AG09309 (cell line): ENCODE results near the gene DYNLL2.

Experiments
- DNase-seq: peaks from one replicate; pipeline ENCODE4 v3.0.0-alpha.2; 2010; ENCODE audit warnings: low read depth
- H3K4me3 ChIP-seq: 2 replicates; pipeline ENCODE4 v1.5.1; 2011; ENCODE audit warnings: mild to moderate bottlenecking, low read depth, low read length, moderate library complexity; ENCODE audit not compliant: control insufficient read depth
- TF ChIP-seq, protein P1 (sequence below): IDR thresholded peaks from 2 replicates; pipeline ENCODE4 v1.5.1; 2011; ENCODE audit warnings: mild to moderate bottlenecking, low read depth, low read length, inconsistent platforms; ENCODE audit not compliant: insufficient read depth, control insufficient read depth; ENCODE audit errors: missing control alignments

Gene DYNLL2

DNA sequence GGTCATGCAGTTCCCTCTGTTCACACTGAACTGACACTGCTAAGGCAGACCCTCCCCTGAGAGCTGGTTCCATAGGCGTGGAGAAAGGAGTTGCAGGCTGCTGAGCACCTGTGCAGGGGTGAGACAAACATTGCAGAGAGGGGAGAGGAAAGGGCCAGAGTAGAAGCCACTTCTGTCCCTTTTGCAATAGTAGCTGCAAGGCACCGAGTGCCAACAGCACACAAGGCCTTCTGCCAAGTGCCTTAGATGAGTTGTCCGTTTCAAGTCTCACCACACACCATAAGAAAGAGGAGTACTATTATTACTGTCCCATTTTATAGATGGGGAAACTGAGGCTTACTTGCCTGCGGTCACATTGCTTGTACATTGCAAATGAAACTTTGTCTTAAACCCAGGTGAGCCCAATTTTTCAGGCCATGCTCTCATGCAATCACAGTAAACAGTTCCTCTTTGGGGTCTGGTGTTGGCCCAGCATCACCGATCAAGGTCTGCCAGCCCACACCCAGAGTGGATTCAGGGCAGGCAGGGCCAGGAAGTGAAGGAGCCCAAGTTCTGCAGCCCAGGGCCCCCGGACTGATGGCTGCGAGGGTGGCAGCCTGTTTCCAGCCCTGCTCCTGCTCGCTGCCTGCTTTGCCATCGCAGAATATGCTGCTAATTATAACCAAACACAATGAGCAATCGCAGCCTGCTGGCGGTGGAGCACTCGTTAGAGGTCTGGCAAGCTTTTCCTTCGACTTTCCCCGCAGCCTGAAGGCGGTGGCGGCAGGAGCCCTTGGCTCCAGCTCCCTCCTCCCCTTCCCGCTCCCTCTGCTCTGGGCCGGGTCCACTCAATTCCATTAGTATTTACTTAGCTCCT lies 36.8 kb upstream of the DYNLL2 start:
- no peak overlapping the region for H3K4me3 ChIP-seq
- DNase-seq: no peak
- TF ChIP-seq, protein P1, sequence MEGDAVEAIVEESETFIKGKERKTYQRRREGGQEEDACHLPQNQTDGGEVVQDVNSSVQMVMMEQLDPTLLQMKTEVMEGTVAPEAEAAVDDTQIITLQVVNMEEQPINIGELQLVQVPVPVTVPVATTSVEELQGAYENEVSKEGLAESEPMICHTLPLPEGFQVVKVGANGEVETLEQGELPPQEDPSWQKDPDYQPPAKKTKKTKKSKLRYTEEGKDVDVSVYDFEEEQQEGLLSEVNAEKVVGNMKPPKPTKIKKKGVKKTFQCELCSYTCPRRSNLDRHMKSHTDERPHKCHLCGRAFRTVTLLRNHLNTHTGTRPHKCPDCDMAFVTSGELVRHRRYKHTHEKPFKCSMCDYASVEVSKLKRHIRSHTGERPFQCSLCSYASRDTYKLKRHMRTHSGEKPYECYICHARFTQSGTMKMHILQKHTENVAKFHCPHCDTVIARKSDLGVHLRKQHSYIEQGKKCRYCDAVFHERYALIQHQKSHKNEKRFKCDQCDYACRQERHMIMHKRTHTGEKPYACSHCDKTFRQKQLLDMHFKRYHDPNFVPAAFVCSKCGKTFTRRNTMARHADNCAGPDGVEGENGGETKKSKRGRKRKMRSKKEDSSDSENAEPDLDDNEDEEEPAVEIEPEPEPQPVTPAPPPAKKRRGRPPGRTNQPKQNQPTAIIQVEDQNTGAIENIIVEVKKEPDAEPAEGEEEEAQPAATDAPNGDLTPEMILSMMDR: no peak

DNA sequence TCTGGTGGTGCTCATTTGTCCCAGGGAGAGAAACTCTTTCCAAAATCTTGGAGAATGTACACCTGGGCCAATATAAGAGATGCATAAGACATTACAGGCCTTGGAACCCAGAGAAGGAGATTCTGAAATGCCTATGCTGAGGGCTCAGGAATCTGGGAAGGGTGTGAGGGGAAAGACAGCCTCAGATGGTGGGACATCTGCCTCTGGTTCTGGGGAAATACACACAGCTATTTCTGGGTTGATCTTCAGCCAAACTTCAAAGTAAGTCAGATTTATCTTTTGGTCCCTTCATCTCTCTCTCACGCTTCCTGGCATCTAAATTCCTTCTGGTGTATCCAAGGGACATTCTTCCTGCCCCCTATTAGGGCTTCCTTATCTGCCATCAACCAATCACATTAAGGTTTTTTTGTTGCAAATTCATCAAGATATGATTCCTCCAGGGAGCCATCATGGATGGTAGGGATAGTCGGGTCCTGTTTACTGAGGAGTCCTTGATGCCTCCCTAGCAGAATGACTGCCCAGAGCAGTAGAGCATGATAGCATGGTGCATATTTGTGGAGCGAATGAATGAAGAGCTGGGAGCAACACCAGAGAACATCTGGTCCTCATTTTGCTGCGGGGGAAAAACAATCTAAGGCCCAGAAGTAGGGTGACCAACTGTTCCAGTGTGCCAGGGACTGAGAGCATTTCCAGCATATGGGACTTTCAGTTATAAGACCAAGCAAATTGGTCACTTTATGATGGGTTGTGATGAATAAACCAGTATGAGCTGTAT lies 35.7 kb upstream of the DYNLL2 start:
- DNase-seq: no peak
- no peak overlapping the region for H3K4me3 ChIP-seq
- TF ChIP-seq, protein P1: no peak

- no peak overlapping the region for H3K4me3 ChIP-seq
- TF ChIP-seq, protein P1: no peak
- DNase-seq: no peak
Observed at GRCh38 chr17:58049533-58049932, 33.7 kb upstream of the DYNLL2 start.

DNA sequence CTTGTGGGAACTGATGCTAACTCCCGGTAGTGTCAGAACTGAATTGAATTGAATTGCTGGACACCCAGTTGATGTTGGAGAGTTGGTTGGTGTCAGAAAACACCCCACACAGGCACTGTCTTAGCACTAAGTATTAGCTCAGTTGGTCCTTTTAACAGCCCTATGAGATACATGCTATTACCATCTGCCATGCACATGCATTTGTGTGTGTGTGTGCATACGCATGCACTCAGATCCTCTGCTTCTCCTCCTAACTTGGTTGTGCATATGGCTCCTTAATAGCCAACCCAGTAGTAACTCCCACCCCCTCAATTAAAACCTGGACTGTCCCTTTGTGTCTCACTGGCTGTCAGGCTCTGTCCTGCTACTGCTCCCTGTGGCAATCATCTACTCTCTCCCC lies 32.3 kb upstream of the DYNLL2 start:
- no peak overlapping the region for H3K4me3 ChIP-seq
- DNase-seq: no peak
- TF ChIP-seq, protein P1: no peak

DNA sequence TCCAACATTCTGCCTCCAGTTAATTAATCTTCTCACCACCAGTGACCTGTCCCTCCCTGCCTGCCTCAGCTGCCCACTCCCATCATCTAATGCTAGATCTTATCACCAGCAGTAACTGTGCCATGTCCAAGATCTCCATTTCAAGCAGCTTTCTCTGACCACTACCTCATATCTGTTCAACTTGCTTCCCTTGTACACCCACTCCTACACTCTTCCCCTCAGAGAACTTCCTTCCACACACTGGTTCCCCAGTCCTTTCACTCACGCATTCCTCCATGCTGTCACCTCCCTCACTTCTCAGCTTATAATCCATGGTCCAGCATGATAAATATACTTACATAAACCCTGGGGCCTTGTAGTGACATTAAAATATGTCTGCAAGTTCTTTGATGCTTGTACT lies 31.8 kb upstream of the DYNLL2 start:
- no peak overlapping the region for H3K4me3 ChIP-seq
- DNase-seq: no peak
- TF ChIP-seq, protein P1: no peak

- TF ChIP-seq, protein P1: no peak
- no peak for DNase-seq
- no peak overlapping the region for H3K4me3 ChIP-seq
Observed at GRCh38 chr17:58052407-58052806, 30.8 kb upstream of the DYNLL2 start.
